OCI-LY7 (cell line): Measurements from ENCODE around the gene FCAMR. TPM values are rescaled to one million over a fixed set of nuclear protein-coding genes. Genes with fewer than 3 reads are reported as not detected.

Experiments used
- BruUV-seq: library from RNA; stranded (reverse); fragments of 400-500 nt; replicated peaks from 2 replicates; lab custom pipeline; 2021; lab: Mats Ljungman, UMichigan
- CTCF ChIA-PET: fragments of 300-600 bp; sonication (Branson Sonifier 250); formaldehyde crosslinking; loops from one replicate; lab custom pipeline; 2022; ENCODE audit warnings: antibody characterized with exemption; ENCODE audit not compliant: unreplicated experiment; lab: Charles Lee
- POLR2A ChIA-PET: fragments of 300-600 bp; sonication (Branson Sonifier 250); formaldehyde crosslinking; loops from one replicate; lab custom pipeline; 2022; ENCODE audit warnings: antibody characterized with exemption; lab: Charles Lee
- DNase-seq: peaks from one replicate; pipeline ENCODE4 v3.0.0-alpha.2; 2015; ENCODE audit warnings: low spot score
- H2AFZ ChIP-seq: fragments of 200-600 bp; sonication (generic), shearing (Covaris generic); 2 replicates; pipeline ENCODE4 v1.6.1; 2014; ENCODE audit warnings: mild to moderate bottlenecking, antibody characterized with exemption, low read length, moderate library complexity
- H3K27ac ChIP-seq: fragments of 200-600 bp; sonication (generic); 2 replicates; pipeline ENCODE4 v1.5.1; 2014; ENCODE audit warnings: mixed run types, low read depth, mild to moderate bottlenecking, moderate library complexity, low read length, inconsistent platforms; ENCODE audit not compliant: poor library complexity, severe bottlenecking
- H3K36me3 ChIP-seq: fragments of 200-600 bp; sonication (generic); 2 replicates; pipeline ENCODE4 v1.6.1; 2014; ENCODE audit warnings: mild to moderate bottlenecking, antibody characterized with exemption, low read length, moderate library complexity, mixed read lengths; ENCODE audit not compliant: insufficient read depth
- H3K4me1 ChIP-seq: fragments of 200-600 bp; sonication (generic); 2 replicates; pipeline ENCODE4 v1.5.1; 2014; ENCODE audit warnings: mild to moderate bottlenecking, low read length; ENCODE audit not compliant: insufficient read depth, poor library complexity, severe bottlenecking
- H3K4me2 ChIP-seq: fragments of 200-600 bp; sonication (generic); 2 replicates; pipeline ENCODE4 v1.6.1; 2014; ENCODE audit warnings: mild to moderate bottlenecking, low read length
- H3K4me3 ChIP-seq: fragments of 200-600 bp; sonication (generic); 2 replicates; pipeline ENCODE4 v1.5.1; 2014; ENCODE audit warnings: mild to moderate bottlenecking, low read depth, low read length; ENCODE audit not compliant: poor library complexity, severe bottlenecking
- H3K79me2 ChIP-seq: fragments of 200-600 bp; sonication (generic); 2 replicates; pipeline ENCODE4 v1.6.1; 2016; ENCODE audit warnings: low read depth, mild to moderate bottlenecking, low read length, moderate library complexity, mixed read lengths; ENCODE audit not compliant: insufficient read depth
- H3K9me2 ChIP-seq: fragments of 200-600 bp; sonication (generic); 2 replicates; pipeline ENCODE4 v1.6.1; 2016; ENCODE audit warnings: mild to moderate bottlenecking, low read length, mixed read lengths; ENCODE audit not compliant: insufficient read depth
- H3K9me3 ChIP-seq: fragments of 200-600 bp; sonication (generic); 2 replicates; pipeline ENCODE4 v1.6.1; 2014; ENCODE audit warnings: mild to moderate bottlenecking, mixed run types, low read length, mixed read lengths
- H4K20me1 ChIP-seq: fragments of 200-600 bp; sonication (generic); 2 replicates; pipeline ENCODE4 v1.6.1; 2014; ENCODE audit warnings: mild to moderate bottlenecking, antibody characterized with exemption, low read length, moderate library complexity, mixed read lengths; ENCODE audit not compliant: insufficient read depth
- CTCF ChIP-seq: fragments of 200-600 bp; sonication (generic); conservative IDR thresholded peaks from 2 replicates; pipeline ENCODE4 v1.5.1; 2014; ENCODE audit warnings: mild to moderate bottlenecking, antibody characterized with exemption, low read length, moderate library complexity, mixed read lengths
- EZH2phosphoT487 ChIP-seq: fragments of 200-600 bp; sonication (generic); IDR thresholded peaks from 2 replicates; pipeline ENCODE4 v1.6.1; 2018; ENCODE audit warnings: low read depth, borderline replicate concordance, mild to moderate bottlenecking, mixed run types, antibody characterized with exemption, low read length, moderate library complexity, mixed read lengths
- intact Hi-C: fragments of 100-400 bp; cut with micrococcal nuclease; formaldehyde crosslinking; loops from one replicate; pipeline ENCODE4 v1.10.0; 2022; ENCODE audit not compliant: unreplicated experiment
- total RNA-seq, 2 experiments: library from RNA; depleted of rRNA in 1 of 2; stranded (reverse); fragments of >200 nt in 1 of 2; shearing (Covaris generic) in 1 of 2; gene quantifications; 2 replicates each; pipeline ENCODE4 v1.2.3, GENCODE V29; 2014 to 2022

The FCAMR gene
- total RNA-seq, 2 experiments from 2014 or later: not detected

GRCh38 chr1:207014728-207015127 is 44.5 kb upstream of the FCAMR start:
- intact Hi-C loops: no loop called here
- H3K4me1 ChIP-seq: no peaks in the 10 kb centered on the region
- DNase-seq: no peak
- H3K36me3 ChIP-seq: no peaks in the 10 kb centered on the region
- TF ChIP-seq CTCF (no peak), EZH2phosphoT487 (no peak)
- H3K9me3 ChIP-seq: no peaks in the 10 kb centered on the region
- H3K9me2 ChIP-seq: no peaks in the 10 kb centered on the region
- H2AFZ ChIP-seq: no peak overlapping the region
- no peak overlapping the region for H3K4me2 ChIP-seq
- H3K27ac ChIP-seq: no peak overlapping the region
- ChIA-PET POLR2A (interaction anchor here (0.6 to 1.4 kb wide), 3 partner anchors 12 to 170 kb away, joined by 3 read pairs; no protein-coding TSS in a partner anchor), CTCF (no interaction called here)
- no peaks in the 10 kb centered on the region for H3K79me2 ChIP-seq
- no TSS peak for BruUV-seq
- H3K4me3 ChIP-seq: no peak overlapping the region
- H4K20me1 ChIP-seq: no peaks in the 10 kb centered on the region

GRCh38 chr1:207013321-207014085 is 43.2 kb upstream of the FCAMR start:
- Histone ChIP-seq H3K9me3 (no peaks in the 10 kb centered on the region), H3K9me2 (no peaks in the 10 kb centered on the region), H3K4me3 (no peak overlapping the region), H3K79me2 (no peaks in the 10 kb centered on the region), H3K27ac (no peak overlapping the region), H4K20me1 (no peaks in the 10 kb centered on the region), H3K36me3 (no peaks in the 10 kb centered on the region), H3K4me1 (no peaks in the 10 kb centered on the region), H3K4me2 (no peak overlapping the region), H2AFZ (no peak overlapping the region)
- no TSS peak for BruUV-seq
- DNase-seq: no peak
- ChIA-PET CTCF (no interaction called here), POLR2A (interaction anchor here (0.6 to 1.4 kb wide), 2 partner anchors 13 to 99 kb away, joined by 3 read pairs; no protein-coding TSS in a partner anchor)
- TF ChIP-seq CTCF: no peak
- no peak for TF ChIP-seq EZH2phosphoT487
- intact Hi-C loops: no loop called here

GRCh38 chr1:207010726-207011125 is 40.5 kb upstream of the FCAMR start:
- intact Hi-C loops: no loop called here
- BruUV-seq: no TSS peak
- Histone ChIP-seq H3K4me2 (no peak overlapping the region), H3K9me2 (no peaks in the 10 kb centered on the region), H3K4me1 (no peaks in the 10 kb centered on the region), H4K20me1 (no peaks in the 10 kb centered on the region), H3K79me2 (no peaks in the 10 kb centered on the region), H3K4me3 (no peak overlapping the region), H2AFZ (no peak overlapping the region), H3K9me3 (no peaks in the 10 kb centered on the region), H3K27ac (no peak overlapping the region), H3K36me3 (no peaks in the 10 kb centered on the region)
- ChIA-PET CTCF (no interaction called here), POLR2A (interaction anchor here (0.5 to 1.0 kb wide), 3 partner anchors 9 to 371 kb away, joined by 3 to 5 read pairs (median 5); no protein-coding TSS in a partner anchor)
- TF ChIP-seq CTCF (no peak), EZH2phosphoT487 (no peak)
- DNase-seq: no peak
